PC-3 (cell line): ENCODE results near the gene HTR3B.

ENCODE experiments used
- EZH2 ChIP-seq: fragments of 300-600 bp; sonication (generic); IDR thresholded peaks from one replicate; pipeline ENCODE4 v1.6.1; 2017; ENCODE audit warnings: antibody characterized with exemption, mild to moderate bottlenecking, low read length; ENCODE audit not compliant: unreplicated experiment
- EZH2phosphoT487 ChIP-seq: fragments of 300-600 bp; sonication (generic); IDR thresholded peaks from 2 replicates; pipeline ENCODE4 v1.6.1; 2018; ENCODE audit warnings: mild to moderate bottlenecking, antibody characterized with exemption, low read length, borderline replicate concordance
- TF ChIP-seq, protein P1 (sequence below): fragments of 300-600 bp; sonication (generic); conservative IDR thresholded peaks from 2 replicates; pipeline ENCODE4 v1.5.1; 2017; ENCODE audit warnings: antibody characterized with exemption, low read depth, mild to moderate bottlenecking, low read length

DNA sequence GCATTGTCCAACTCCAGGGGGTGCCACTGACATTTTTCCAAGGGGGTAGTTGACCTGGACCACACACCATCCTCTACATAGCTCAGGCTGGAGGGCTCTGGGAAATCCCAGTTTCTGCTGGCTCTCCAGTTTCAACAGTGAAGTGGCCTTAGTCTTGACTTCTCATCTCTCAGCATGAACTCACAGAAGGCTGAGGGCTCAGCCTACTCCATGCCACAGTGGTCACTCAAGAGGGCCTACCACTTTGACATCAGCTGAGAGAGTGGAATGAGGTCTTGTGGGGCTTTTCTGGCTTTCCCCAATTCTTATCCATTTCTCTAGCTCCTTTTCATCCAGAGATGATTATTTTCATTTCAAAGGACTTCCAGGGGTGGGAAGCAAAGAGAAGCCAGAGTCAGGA is 77.7 kb downstream of the HTR3B start:
- TF ChIP-seq, protein P1, sequence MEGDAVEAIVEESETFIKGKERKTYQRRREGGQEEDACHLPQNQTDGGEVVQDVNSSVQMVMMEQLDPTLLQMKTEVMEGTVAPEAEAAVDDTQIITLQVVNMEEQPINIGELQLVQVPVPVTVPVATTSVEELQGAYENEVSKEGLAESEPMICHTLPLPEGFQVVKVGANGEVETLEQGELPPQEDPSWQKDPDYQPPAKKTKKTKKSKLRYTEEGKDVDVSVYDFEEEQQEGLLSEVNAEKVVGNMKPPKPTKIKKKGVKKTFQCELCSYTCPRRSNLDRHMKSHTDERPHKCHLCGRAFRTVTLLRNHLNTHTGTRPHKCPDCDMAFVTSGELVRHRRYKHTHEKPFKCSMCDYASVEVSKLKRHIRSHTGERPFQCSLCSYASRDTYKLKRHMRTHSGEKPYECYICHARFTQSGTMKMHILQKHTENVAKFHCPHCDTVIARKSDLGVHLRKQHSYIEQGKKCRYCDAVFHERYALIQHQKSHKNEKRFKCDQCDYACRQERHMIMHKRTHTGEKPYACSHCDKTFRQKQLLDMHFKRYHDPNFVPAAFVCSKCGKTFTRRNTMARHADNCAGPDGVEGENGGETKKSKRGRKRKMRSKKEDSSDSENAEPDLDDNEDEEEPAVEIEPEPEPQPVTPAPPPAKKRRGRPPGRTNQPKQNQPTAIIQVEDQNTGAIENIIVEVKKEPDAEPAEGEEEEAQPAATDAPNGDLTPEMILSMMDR: no peak
- TF ChIP-seq EZH2 (no peak), EZH2phosphoT487 (no peak)
